Frontal cortex (tissue), 4 donors: Measurements from ENCODE around the gene VCP. TPM values are rescaled to one million over a fixed set of nuclear protein-coding genes. Genes with fewer than 3 reads are reported as not detected.

ENCODE experiments used
- DNase-seq, 2 donors: peaks; one replicate each; pipeline ENCODE4 v3.0.0; 2012; ENCODE audit warnings: low spot score in 2 of 2
- FAIRE-seq: peaks from 2 replicates; lab custom pipeline; 2012; peaks lifted over from hg19 to GRCh38; lab: Jason Lieb, UNC
- total RNA-seq: library from RNA; depleted of rRNA; stranded (reverse); fragments of >200 nt; gene quantifications from one replicate; pipeline ENCODE4 v1.2.3, GENCODE V29; 2014
- donor health status: control.
- donor health status: control.
- donor health status: control.

The VCP gene
- total RNA-seq, 1 donor from 2014 or later, result 205 TPM

DNA sequence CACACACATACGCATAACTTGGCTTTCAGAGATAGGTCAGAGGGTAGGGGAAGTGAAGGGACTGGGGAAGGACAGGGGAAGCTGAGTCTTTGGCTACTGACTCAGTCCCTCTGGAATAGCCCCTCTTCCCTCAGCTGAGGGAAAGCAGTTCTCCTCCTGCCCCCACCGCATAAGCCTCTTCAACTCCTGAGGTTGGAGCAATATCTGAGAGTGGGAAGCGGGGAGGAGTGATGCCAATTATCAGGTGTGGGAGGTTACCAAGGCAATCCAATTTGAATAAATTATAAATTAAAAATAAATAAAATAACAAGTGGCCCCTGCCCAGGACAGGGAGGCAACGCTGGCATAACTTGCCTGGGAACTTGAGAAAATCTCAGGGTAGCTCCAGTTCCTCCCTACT lies 32.2 kb upstream of the VCP start:
- no peak for FAIRE-seq
- no peak for DNase-seq

DNA sequence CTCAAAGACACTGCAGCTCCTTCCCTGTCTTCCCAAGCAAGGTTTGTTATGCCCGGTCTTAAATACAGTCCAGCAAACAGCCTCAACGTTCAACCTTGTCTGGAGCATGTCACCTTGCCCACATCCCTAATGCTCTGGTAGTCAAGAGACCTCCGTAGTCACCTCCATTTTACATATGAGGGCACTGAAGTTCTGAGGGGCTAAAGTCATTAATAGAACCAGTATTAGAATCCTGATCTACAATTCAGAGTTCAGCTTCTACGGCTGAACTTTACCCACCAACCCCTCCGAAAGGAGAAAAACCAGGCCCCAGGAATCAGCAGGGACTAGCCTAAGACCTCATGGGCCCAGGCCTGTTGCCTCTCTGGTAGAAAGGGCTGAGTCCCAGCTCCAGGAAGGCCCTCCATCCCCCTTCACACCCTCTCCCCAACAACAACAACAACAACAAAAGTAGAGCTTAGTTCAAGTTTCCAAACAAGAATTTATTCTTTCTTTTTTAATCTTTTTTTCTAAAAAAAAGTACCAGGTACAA lies 31.3 kb upstream of the VCP start:
- FAIRE-seq (no peak), DNase-seq (no peak)

DNA sequence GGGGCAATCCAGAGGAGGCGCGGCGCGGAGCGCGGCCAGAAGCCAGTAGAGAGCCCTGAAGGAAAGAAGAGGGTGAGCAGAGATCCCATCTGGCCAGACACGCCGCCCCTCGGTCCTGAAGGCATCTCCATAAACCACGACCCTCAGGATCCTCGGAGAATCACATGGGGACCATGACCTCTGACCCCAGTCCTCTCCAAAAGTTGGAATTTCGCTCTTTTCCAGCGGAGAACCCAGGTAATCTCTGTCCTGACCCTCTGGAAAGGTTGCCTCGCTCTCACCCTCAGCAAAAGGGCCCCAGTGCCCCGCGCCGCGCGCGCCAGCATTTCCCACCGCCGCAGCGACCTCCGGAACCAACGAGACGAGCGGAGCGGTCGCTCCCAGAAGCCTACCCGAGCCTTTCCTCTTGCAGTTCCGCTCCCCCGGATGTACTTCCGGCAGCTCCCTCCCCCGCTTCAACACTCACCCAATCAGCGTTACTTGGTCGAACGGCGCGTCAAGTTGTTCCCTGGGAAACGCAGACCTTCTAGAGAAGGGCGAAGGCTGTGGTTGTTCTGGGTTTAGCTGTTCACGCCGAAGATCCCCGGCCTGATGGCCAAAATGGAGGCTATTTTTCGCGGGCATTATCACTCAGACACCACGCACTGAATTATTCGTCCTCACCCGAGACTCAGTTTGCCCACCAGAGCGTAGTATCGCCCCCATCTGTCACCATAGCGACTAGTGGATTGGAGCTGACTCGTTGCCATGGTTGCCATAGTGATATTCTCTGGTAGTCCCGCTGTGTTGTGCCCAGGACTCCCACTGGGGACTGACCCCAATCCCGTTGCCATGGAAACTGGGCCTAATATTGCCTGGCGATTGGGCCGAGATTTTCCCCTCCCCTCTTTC lies 30.6 kb upstream of the VCP start, which contains the start of gene STOML2:
Gene STOML2, minus strand, starts transcription at position 363 of the 891 bp plus-strand sequence. Its CDS starts 37 bp downstream, at position 326.
- no peak for FAIRE-seq
- peak; percentile 92 to 97 for DNase-seq

DNA sequence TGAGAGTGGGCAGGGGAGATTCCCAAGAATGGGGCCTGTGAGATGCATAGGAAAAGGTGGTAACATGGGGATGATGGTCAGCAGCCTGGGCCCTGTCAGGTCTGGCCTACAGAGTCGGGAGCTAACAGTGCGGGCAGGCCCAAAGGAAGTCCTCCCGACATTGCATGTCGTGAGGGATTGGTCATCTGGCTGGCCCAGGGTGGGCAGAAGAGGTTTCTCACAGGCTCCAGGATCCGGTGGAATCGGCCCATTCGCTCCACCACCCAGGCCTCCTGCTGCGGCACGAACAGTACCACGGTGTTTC lies 30.0 kb upstream of the VCP start:
- no peak for FAIRE-seq
- DNase-seq, result no peak

GRCh38 chr9:35097573-35097972 lies 25.1 kb upstream of the VCP start:
- no peak for FAIRE-seq

GRCh38 chr9:35096035-35096849 lies 23.8 kb upstream of the VCP start, which contains the start of gene PIGO:
PIGO (minus strand) TSS chr9:35096591; CDS start chr9:35095565, 1,026 bp downstream.
- DNase-seq, result peak; percentile 82 to 86
- FAIRE-seq, result no peak

More at GRCh38 chr9:35097573-35097972, 25.1 kb upstream of the VCP start:
- DNase-seq, result no peak

DNA sequence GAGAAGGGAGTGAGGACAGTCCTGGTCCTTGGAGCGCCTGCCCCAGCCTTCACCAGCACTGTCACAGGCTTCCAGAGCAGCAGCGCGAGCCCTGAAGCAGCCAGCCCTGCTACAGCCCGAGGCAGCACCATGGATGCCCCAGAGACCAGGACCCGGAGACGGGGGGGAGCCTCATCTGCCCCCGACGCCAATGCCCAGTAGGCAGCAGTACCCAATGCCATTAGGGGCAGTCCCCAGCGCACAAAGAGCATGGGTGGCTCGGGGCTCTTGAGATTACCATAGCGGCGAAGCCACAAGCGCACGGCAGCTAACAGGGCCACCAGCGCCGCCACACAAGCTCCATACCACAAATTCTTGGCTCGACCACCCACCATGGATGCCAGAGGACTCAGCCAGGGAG lies 19.1 kb upstream of the VCP start:
- no peak for FAIRE-seq

DNA sequence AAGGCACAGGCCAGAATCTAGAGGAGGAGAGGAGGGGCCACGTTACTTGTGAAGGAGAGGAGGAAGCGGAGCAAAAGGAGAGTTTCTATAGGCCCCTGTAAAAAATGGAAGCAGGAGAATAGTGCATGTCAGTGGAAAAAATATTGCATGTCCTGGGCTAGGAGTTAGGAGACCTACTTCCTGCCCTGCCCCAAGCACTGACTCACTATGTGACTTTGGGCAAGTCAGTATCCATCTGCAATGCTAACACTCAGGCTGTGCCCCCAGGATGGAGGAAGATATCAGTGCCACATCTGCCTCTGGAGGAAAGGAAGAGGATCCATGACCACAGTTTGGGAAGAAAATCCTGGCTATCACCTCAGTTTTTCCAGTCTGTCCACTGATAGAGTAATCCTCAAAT lies 17.0 kb upstream of the VCP start:
- no peak for DNase-seq
- FAIRE-seq, result no peak

More for the DNA sequence above, 19.1 kb upstream of the VCP start:
- no peak for DNase-seq

- FAIRE-seq (no peak), DNase-seq (no peak)
Observed at GRCh38 chr9:35085078-35085477, 12.7 kb upstream of the VCP start.

DNA sequence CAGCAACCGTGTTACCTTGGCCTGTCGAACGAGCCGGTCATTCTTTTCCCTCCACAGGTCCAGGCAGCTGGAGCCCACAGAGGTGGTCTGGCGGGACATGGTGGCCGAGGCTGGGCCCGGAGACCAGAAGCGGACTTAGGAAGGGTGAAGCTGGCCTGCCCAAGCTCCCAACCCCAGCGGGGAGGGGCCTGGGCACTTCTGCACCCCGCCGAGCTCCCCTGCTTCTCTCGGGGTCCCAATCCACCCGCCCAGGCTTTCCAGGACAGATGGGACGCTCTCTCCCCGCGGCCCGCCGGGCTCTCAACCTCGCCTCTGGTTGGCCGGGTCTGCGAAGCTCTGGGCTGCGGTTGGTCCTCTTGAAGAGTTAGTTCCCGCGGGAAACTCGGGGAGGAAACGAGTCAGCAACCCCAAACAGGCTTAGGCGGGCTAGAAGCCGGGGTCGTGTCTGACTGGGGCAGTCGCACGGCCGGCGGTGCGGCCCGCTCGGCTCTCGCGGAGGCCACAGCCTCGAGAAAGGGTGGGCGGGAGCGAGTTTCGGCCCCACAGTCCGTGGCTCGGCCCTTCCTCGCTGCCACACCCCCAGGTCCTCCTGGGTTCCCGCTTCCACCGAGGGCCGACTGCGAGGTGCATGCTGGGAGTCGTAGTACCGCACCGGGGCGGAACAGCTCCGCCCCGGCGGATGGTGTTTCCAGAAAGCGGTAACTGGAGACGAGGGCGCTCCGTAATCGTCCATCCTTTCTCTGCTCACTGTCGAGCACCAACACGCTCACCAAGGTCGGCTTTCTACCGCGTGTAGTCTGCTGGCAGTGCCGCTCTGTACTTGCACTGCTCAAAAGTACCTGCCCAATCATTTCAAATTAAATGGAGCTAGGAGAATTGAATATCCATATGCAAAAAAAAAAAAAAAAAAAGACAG lies 7.3 kb upstream of the VCP start, which contains the start of gene FANCG:
Gene FANCG, minus strand, starts transcription at position 517 of the 916 bp plus-strand sequence. Its CDS starts 418 bp downstream, at position 99.
- peak; percentile 80 to 88 for DNase-seq
- FAIRE-seq, result no peak

DNA sequence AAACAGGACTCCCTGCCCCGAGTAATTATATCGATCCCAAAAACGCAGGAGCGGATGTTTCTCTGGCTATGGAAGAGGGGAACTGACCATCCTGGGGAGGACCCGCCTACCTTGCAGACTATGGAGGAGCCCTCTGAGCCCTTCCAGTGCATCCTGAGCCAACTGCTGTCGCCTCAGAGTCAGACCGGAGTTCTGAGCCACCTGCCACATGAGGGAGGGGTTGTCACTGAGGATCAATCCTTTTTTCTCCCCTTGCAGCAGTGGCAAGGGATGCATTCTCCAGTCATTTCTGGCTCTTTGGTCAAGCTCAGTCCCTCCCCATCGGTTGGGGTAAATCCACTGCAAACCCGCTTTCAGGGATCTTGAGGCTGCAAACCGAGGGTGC lies 6.6 kb upstream of the VCP start:
- FAIRE-seq (no peak), DNase-seq (no peak)

DNA sequence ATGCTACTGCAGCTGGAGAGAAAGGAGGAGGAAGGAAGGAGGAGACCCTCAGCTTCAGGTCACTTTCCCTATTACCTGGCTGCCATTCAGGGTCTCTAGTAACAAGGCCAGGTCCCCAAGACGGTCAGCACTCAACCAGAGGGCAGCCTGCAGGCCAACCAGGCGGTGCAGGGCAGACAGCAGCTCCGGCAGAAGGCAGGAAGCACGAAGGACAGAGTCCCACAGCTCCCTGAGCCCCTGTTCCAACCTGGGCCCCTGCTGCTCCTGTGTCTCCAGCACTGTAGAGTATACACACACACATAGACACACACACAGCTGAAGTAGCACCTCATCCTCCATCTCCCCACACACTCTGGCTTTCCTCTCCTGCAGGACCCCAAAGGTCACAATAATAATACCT lies 5.6 kb upstream of the VCP start:
- no peak for DNase-seq
- no peak for FAIRE-seq

GRCh38 chr9:35076848-35077247 lies 4.4 kb upstream of the VCP start:
- DNase-seq (no peak), FAIRE-seq (no peak)

GRCh38 chr9:35075358-35075757 lies 2.9 kb upstream of the VCP start:
- DNase-seq (no peak), FAIRE-seq (no peak)

GRCh38 chr9:35074791-35075190 lies 2.4 kb upstream of the VCP start:
- FAIRE-seq (no peak), DNase-seq (no peak)

DNA sequence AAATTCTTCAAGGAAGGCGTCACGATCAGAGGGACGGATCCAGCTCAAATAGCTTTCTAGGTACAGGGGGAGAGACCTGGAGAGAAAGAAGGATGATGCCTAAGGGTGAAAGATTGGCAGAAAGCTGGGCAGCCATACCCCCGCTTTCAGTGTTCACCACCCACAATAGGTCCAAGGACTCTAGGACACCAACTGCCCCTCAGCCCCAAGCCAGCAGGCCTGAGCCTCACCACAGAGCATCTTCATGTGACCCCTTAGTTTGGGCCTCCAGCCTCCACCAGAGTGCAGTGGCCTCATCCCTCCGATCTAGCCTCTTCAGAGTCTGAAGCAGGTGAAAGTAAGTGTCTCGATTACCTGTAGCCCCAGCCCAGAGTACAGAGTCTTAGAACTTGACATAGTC lies 1.7 kb upstream of the VCP start:
- FAIRE-seq (no peak), DNase-seq (no peak)

- DNase-seq (no peak), FAIRE-seq (no peak)
Observed at GRCh38 chr9:35073279-35073612, 821 bp upstream of the VCP start.

- DNase-seq (peak; percentile 77 to 79), FAIRE-seq (no peak)
Observed at GRCh38 chr9:35071814-35072460, 488 bp downstream of the VCP start.
